GM21367 (cell line): ENCODE measurements around the gene UNG.
"Not testable (repeated sequence)": the region's sequence is repeated elsewhere in the genome, so short reads cannot be mapped to it uniquely, and the experiment has no call there.

Experiments used
- ATAC-seq: cut with Tn5 transposase; IDR thresholded peaks from one replicate; pipeline ENCODE4 v1.9.1; 2021; ENCODE audit not compliant: unreplicated experiment

Gene UNG

DNA sequence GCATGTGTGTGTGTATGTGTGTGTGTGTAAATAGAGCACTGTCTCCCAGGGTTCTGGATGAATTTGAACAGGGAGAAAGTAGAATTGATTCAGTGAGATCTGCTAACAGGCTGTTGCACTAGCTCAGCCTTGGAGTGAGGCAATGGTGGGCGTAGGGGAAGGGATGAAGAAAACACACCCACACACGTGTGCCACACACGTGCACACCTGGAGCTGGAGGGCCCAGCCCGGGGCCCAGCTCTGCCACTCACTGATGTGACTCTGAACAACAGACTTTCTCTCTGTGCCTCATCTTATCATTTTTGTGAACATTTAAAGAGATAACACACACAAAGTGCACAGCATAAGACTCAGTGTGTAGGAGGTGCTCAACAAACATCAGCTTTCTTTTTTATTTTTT lies 23.2 kb downstream of the UNG start:
- ATAC-seq = no peak

DNA sequence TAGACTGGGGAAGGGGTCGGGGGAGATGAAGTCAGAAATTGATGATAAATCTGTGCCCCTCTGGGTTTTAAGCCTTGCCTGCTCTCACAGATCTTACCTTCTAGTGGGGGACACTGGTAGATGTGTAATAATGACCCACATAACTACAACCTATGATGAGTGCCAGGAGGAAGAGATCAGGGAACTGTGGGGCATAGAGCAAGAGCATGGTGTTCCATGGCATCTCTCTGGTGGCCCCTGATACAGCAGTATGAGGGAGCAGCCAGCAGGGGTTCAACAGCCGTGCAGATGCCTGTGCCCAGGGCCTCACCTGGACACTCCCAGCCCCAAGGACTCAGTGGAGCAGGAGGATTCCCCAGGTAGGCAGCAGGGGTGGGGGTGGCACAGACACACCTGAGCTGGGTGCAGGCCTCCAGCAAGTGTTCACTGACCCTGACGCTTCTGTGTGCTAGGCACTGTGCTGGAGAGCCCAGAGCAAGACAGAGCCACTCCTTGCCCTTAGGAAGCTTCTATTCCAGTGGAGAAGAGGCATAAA lies 24.0 kb downstream of the UNG start:
- no peak for ATAC-seq

- ATAC-seq = no peak
These were observed 27.7 kb downstream of the UNG start for GRCh38 chr12:109124878-109125648.

DNA sequence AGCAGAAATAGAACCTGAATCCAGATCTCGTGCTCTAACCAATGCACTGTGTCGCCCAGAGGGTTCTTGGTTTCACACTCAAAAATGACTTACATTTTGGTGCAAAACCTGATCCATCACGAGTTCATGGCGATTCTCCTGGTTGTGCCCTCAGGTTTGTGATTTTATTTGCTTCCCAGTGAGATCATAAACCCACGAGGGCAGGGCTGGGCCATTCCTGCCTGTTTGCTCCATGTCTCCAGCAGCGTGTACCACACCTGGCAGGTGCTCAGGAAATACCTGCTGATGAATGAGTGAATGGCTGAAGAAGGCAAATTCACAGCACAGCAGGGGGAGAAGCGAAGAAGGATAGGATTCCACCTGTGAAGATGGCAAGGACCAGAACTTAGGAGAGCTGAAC lies 28.4 kb downstream of the UNG start:
- ATAC-seq = no peak

DNA sequence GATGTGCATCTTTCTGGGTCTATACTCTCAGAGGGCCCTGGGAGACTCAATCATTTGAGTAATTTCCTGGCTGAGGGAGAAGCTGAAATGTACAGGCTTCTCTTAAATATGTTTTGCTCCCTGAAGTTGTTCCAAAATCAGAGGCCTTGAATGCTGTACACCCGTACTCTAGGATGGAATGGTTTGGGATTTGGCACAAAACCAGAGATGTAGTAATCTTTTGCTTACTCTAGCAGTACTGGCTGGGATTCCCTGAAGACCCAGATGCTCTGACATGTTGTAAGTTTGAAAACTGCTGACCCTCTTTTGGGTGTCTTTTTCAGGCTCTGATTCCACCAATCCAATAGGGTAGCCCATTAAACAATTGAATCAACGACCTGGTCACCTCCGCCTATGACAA lies 29.4 kb downstream of the UNG start:
- no peak for ATAC-seq

GRCh38 chr12:109127533-109128242 lies 30.3 kb downstream of the UNG start:
- no peak for ATAC-seq

GRCh38 chr12:109130297-109131153 lies 33.1 kb downstream of the UNG start:
- no peak for ATAC-seq

DNA sequence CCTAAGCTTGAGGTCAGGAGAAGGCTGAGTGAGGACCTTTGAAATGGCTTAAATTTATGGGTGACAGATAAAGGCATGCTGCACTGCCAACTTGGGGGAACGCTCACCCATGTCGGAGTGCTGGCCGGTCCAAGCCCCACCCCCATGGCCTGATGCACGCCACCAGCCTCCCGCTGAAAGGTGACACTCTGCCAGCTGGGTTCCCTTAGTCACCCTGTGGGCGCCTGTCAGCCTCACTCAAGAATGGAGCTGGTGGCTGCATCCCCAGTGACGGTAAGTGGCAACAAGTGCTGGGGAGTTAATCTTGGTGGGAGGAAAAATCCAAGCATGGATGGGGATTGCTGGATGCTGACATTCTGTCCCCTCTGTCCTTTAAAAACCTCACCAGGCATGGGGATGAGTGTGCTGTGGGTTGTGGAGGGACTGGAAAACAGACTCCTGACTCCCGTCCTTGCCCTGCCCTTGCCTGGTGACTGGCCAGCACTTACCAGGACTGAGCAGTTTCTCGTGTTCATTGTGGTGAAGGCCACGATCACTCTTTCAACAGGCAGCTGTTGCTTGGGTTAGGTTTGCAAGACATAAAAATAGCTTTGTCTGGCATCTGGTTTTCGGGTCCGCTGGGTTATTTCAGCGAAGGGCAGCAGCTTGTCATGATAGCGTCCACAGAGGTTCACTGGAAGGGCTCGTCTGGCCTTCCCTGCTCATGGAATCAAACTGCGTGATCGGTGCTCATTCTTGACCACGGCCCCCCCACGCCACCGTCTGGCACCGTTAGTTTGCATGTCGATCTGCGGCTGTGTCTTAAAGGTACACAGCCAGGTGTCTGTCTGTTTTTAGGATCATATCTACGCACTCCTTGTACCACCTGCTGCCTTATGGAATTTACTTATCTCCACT lies 34.0 kb downstream of the UNG start:
- ATAC-seq = no peak

DNA sequence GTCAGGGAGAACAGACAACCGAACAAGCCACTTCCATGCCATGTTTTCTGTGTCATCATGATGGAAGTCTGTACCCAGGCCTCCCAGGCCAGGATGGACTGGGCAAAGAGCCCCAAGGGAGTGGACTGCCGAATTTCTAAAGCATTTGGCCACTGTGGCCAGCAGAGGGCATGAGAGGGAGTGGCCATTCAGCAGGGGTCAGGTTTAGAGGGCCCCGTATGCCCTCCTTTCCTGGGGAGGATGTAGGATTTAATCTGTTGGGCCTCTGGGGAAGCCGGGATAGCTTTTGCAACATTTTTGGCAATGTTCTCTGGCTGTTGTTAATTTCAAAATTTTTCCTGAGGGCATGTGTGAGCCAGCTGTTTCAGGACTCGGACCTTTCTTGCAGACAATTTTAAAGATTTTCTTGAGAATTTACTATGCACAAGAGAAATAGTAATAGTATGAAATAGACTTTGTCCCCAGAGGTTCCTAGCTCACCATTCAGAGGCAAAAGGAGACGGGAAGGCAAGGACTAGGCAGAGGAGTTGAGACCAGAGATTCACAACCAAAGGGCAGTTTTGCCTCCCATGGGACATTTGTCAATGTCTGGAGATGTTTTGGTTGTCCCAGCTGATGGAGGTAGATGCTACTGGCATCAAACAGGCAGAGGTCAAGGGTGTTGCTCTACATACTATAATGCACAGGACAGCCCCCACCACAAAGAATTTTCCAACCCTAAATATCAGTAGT lies 37.0 kb downstream of the UNG start:
- ATAC-seq = no peak

DNA sequence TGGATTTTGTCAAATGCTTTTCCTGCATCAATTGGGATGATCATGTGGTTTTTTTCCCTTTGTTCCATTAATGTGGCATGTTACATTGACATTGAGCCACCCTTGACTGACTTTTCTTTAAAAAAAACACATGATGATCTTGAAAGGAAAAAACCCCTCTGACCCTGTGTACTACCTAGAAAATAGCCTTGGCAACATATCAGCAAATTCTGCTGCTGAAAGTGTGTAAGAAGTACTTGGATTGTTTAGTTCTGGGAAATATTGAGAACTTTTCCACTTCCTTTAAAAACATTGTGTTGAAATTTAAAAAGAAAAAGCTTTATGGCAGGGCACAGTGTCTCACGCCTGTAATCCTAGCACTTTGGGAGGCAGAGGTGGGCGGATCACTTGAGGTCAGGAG lies 39.7 kb downstream of the UNG start:
- no peak for ATAC-seq

- no peak for ATAC-seq
These were observed 42.0 kb downstream of the UNG start for GRCh38 chr12:109139360-109139759.

GRCh38 chr12:109139791-109140190 lies 42.4 kb downstream of the UNG start:
- no peak for ATAC-seq

GRCh38 chr12:109140560-109140959 lies 43.2 kb downstream of the UNG start:
- no peak for ATAC-seq

DNA sequence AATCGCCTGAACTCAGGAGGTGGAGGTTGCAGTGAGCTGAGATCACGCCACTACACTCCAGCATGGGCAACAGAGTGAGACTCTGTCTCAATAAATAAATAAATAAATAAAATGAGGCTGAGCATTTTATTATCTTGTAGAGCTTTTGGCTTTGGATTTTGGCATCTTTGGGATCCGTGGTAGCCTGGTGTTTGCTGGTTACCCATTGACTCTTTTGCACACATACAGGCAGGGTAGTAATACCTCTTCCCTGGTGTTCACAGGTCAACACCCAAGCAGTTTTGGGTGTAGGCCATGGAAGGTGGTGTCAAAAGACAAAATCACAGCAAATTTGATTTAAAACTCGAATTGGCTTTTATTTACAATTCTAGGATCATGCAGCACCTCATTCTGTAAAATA lies 46.8 kb downstream of the UNG start:
- ATAC-seq = no peak

- not testable (repeated sequence) for ATAC-seq
These were observed 49.7 kb downstream of the UNG start for GRCh38 chr12:109147126-109147525.

DNA sequence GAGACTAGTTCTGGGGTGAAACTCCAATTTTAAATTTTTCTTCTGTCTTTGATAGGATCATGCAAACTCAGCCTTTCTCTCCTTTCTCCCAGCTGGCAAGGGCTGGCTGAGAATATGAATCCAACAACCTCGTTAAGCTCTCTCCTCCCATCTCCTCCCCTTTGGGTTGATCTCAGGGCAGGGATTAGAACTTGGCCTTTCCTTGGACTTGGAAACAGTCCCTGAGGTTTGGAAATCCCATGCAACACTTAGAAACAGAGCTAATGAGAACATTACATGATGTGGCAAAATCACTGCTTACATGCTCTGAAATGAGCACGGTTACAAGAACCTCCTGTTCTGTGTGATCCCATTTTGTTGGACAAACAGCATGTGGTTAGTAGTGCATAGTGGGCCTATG lies 50.6 kb downstream of the UNG start:
- ATAC-seq = no peak

DNA sequence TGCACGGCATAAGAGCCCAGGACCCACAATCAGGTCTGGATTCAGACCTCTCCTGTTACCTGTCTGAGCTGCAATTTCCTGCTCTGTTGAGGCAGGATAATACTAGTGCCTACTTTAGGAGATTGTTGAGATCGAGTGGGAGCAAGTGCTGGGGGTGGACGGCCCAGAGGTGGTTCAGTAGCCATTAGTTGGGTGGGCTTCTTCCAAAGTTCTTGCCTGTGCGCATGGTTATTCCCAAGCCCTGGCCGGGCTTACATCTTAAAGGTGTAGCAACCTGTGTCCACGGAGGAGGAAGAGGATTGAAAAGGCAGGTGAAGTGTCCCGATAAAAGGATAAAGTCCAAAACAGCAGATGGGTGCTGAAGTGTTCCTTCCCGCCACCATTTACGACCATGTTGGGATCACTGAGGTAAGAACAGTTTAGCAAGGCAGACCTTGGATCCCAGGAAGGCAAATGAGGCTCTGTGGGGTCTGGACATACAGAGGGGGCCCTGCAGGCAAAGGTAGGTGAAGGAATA lies 52.8 kb downstream of the UNG start:
- ATAC-seq = no peak

GRCh38 chr12:109151457-109151856 lies 54.1 kb downstream of the UNG start:
- no peak for ATAC-seq

GRCh38 chr12:109153821-109154441 lies 56.5 kb downstream of the UNG start:
- no peak for ATAC-seq
